Spleen (tissue), 3 donors: Measurements from ENCODE around the gene KLHL25.

Experiments
- POLR2A ChIP-seq, 3 donors: fragments of 450-650 bp; IDR thresholded peaks; one replicate each; pipeline ENCODE4 v1.5.1; 2017; ENCODE audit warnings: antibody characterized with exemption in 3 of 3, mild to moderate bottlenecking in 1 of 3
- POLR2AphosphoS5 ChIP-seq, 3 donors: sonication (generic); formaldehyde crosslinking; IDR thresholded peaks; one replicate each; pipeline ENCODE4 v1.5.1; 2017; ENCODE audit warnings: antibody characterized with exemption in 3 of 3

GRCh38 chr15:85785887-85786780 is 8.6 kb downstream of the KLHL25 start:
- TF ChIP-seq POLR2A (IDR thresholded peaks at IDR 0.05), result no peak
- no peak for TF ChIP-seq POLR2AphosphoS5 (IDR thresholded peaks at IDR 0.05)
